ENCODE measurements around the gene MRPL2. TPM values are rescaled to one million over a fixed set of nuclear protein-coding genes. Genes with fewer than 3 reads are reported as not detected.

Gene MRPL2
- total RNA-seq, 2 donors from 2014 or later, result 62.5 to 75.0 TPM

DNA sequence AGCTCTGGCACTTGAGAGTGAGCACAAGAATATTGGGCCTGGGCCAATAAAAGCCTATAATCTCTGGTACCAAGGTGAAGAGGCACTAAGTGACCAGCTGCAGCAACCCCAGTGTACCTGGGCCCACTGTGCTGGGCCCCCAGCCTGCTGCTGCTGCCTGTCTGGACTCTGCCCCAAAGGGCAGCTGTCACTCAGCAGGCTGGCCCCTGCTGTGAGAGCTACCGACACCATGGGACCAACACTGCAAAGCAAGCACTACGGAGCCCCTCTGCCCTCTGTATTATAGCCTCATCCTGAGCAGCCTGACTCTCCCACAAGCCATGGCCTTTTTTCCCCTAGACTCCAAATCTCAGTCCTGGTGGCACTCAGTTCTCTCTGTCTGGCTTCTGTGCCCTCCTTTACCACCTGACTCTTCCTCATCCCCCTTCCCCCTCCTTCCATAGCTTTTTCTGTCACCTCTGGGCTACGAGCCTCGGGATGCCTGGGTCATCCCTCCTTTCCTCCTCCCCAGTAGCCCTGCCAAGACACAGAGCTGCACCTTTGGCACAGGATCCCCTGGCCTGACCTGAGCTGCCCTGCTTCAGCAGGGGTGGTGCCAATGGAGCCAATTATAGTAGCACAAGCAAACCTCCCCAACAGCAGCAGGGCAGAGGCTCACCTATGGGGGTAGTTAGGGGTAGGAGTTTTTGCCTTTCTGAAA is 23.6 kb downstream of the MRPL2 start:
- no peak for ATAC-seq
- intact Hi-C loops (cut with DNase I, micrococcal nuclease), result no loop called here
- DNase-seq, result no peak

GRCh38 chr6:43034190-43034525 is 25.1 kb downstream of the MRPL2 start:
- intact Hi-C loops (cut with DNase I, micrococcal nuclease), result no loop called here
- DNase-seq (no peak), ATAC-seq (no peak)

DNA sequence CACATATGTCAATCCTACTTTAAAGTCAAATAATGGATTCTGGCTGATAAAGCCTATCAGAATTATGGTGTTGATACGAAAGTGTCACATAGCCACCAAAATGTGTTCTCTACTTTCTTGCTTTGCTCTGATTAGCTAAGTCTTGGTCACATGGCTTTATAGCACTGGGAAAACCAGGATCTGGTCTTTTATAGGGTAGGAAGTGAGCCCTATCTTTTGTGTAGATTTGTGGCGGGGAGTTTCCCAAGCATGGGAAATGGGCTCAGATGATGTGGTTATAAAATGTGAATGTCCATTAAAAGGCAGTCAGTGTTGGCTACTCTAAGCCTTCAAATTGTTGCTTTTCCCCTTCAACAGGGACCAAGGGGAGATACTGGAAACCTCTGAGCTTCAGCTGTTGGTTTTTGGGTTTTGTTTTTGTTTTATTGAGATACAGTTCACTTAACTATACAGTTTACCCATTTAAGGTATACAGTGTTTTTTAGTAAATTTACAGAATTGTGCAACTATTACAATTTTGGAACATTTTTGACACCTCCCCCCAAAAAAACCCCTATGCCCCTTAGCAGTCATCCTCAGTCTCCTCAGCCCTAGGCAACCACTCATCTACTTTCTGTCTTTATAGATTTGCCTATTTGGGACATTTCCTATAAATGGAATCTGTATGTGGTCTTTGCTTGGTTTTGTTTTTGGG is 25.6 kb downstream of the MRPL2 start:
- intact Hi-C loops (cut with DNase I, micrococcal nuclease), result no loop called here
- no peak for ATAC-seq
- DNase-seq, result no peak

- intact Hi-C loops (cut with DNase I, micrococcal nuclease), result no loop called here
- no peak for DNase-seq
- ATAC-seq, result no peak
These were observed 26.9 kb downstream of the MRPL2 start for GRCh38 chr6:43032326-43032725.

DNA sequence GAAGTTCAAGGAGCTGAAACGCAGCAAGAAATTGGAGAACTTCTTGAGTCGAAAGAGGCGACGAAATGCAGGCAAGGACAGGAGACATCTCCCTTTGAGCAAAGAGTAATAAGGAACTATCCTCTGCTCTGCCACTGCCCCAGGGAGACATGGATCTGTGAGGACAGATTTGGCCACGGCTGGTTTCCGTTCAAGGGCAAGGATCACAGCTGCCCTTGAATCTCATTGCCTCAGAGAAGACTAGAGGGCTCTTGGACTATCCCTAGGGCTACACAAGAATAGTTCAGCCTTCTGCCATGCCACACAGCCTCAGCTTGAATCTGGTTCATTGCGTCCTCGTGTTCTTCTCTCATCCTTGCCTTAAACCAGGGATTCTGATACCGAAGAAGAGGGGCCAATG is 30.1 kb downstream of the MRPL2 start:
- ATAC-seq, result no peak
- intact Hi-C loops (cut with DNase I, micrococcal nuclease), result no loop called here
- DNase-seq, result no peak

- ATAC-seq, result no peak
- intact Hi-C loops (cut with DNase I, micrococcal nuclease), result no loop called here
- no peak for DNase-seq
These were observed 32.9 kb downstream of the MRPL2 start for GRCh38 chr6:43026365-43026764.

DNA sequence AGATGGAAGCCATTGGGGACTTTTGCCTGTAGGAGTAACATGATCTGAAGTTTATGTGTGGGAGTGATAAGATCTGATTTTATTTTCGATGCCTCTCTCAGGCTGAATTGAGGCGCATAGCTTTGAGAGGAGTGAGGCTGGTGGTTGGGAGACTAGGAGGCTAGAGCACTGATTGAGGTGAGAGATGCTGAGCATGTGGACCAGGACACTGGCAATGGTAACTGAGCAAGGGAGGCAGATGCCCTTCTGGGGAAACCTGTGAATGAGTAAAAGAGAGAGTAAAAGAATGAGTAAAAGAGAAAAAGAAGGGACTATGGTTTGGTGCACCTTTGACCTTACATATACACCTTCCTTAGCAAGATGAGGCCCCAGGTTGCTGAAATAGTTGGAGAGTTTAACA is 34.8 kb downstream of the MRPL2 start:
- intact Hi-C loops (cut with DNase I, micrococcal nuclease), result no loop called here
- no peak for ATAC-seq
- DNase-seq, result no peak

DNA sequence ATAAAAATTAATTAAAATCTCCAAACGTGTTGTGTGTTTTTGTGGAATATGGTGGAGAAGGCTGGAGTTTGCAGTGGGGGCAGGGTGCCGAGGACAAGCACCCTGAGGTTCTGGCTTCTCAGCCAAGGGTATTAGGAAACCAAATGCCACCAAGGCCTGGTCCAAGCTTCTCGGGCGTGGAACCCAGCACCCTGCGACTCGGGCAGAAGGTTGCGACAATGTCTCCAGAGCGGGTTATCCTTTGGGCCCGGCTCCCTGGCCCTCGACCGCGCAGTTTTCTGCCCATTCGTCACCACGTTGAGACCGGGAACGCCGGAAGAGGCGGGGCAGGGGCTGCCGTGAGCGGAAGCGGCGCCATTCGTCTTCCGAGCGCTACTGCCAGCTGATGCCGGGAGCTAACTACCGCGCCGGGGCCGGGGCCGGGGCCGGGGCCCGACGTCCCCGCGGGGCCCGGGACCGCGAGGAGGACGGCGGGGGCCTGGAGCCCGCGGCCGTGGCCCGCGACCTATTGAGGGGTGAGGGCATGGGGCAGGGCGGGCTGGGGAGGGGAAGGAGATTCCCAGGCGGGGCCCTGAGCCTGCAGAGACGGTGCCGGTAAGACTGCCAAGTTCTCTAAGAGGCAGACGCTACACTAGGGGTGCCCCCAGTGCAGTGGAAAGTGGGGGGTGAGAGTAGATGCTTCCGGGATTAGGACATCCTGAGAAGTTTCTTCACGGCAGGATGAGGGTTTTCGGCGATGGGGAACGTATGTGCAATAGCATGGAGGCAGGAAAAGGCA is 37.8 kb downstream of the MRPL2 start, which contains the start of gene RRP36:
TSS of gene RRP36 (plus strand) at position 354 of the 778 bp plus-strand sequence. CDS start at position 386, 32 bp downstream.
- intact Hi-C loops (cut with DNase I, micrococcal nuclease), result no loop called here
- ATAC-seq, result peak; percentile 95
- peak; percentile 73 to 85 for DNase-seq

DNA sequence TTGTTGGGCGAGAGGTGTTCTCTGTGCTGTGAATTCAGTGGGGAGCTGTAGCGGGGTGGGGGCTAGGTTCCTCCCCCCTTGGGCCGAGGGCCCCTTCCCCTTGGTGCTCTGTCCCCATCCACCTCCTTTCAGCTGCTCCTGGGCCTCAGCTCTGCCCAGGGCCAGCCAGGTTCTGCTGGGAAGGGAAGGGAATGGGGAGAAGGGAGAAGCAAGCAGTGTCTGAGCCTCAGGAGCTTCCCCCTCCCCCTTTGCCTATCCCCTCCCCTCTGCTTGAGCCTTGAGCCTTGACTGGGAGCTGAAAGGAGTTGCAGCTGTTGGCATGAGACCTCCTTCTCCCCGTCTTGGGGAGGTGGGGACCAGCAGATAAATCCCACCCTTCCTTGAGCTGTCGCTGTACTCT is 38.4 kb downstream of the MRPL2 start:
- intact Hi-C loops (cut with DNase I, micrococcal nuclease), result no loop called here
- DNase-seq (no peak), ATAC-seq (no peak)

DNA sequence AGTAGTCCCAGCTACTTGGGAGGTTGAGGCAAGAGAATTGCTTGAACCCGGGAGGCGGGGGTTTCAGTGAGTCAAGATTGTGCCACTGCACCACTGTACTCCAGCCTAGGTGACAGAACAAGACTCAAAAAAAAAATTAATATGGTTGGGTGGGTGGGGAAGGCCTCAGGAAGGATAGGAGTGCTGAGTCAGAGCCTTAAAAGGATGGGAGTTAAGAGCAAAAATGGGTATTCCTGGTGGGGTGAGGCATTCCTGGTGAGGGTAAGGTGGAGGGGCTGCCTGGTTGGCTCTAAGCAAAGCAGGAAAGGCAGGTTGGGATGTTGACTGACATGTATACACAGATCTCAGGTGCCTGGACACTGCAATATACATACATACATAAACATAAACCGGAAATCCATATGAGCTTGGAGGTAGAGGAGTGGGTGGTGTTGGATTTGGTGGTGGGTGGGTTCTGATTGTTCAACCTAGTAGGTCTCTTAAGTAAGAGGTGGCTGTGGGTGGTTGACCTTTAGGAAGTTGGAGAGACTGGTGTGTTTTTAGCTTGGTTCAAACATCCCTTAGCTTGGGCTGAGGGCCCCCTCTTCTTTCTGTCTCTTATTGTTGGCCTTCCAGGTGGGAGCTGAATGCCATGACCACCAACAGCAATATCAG is 39.1 kb downstream of the MRPL2 start:
- intact Hi-C loops (cut with DNase I, micrococcal nuclease), result no loop called here
- DNase-seq (no peak), ATAC-seq (no peak)

DNA sequence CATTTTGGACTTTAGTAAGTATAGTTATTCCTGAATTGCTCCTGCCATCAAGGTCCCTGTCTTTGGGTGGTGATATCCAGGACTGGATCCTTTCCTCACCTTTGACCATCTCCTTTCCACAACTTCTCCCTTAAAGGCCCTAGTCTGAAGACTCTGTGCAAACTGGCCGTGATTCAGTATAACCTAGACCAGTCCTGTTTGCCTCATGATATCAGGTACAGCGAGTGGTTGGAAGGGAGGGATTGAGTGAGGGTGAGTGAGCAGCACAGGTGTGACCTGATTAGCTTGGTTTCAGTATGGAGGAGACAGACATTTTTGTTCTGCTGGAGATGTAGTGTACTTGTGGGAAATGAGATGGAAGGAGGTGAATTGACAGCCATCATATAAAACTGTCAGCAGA is 40.1 kb downstream of the MRPL2 start:
- no peak for ATAC-seq
- intact Hi-C loops (cut with DNase I, micrococcal nuclease), result no loop called here
- no peak for DNase-seq

- intact Hi-C loops (cut with DNase I, micrococcal nuclease), result no loop called here
- ATAC-seq (no peak), DNase-seq (no peak)
These were observed 42.3 kb downstream of the MRPL2 start for GRCh38 chr6:43016943-43017334.

DNA sequence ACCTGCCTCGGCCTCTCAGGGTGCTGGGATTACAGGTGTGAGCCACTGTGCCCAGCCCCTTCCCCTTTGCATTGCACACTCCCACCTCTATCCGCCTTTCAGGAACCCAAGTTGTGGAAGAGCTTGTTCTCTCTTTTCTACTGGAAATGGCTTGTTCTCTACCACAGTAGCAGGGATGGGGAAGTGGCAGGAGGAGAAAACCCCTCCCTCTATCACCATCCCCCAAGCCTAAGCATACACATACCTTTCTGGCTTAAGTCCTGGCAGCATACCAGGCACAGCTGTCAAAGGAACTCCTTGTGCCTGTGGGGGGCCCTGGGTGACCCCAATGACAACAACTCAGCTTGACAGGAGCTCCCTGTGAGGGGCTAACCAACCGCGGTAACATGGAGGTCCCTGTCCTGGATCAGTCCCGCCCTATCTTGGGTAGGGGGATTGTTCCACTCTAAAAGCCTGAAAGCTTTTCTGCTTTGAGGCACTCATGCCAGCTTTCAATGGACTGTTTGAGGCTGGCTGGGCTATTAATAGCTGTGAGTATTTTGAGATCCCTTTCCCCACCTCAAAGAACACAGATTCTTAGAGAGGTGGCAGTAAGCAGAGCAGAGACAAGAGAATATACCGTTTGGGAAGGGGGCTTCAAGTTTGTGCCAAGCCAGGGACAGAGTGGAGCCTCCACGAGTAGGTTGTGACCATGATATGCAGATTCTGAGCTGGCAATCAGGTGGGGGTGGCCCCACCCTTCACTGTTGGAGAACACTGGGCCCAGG is 42.9 kb downstream of the MRPL2 start:
- intact Hi-C loops (cut with DNase I, micrococcal nuclease), result no loop called here
- no peak for ATAC-seq
- no peak for DNase-seq

DNA sequence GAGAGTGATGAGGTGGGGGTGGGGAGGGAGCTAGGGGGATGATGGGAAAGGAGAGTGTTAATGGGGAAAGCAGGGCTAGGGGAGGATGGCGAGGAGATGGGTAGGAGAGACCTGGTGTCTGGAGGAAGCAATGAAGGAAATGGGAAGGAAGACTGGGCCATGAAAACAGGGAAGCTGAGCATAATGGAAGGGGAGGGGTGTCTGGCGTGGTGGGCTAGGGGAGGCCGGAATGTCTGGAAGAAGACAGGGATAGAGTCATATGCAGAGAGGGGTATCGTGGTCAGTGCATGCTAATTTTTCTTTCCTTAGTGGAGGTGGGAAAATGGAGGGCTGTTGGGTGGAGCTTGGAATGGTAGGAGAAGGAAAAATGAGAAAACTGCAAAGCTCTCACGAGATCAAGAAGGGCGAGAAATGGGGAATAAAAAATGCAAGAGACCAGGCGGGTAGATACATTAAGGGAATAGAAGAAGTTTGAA is 44.8 kb downstream of the MRPL2 start:
- intact Hi-C loops (cut with DNase I, micrococcal nuclease), result no loop called here
- ATAC-seq (no peak), DNase-seq (no peak)

DNA sequence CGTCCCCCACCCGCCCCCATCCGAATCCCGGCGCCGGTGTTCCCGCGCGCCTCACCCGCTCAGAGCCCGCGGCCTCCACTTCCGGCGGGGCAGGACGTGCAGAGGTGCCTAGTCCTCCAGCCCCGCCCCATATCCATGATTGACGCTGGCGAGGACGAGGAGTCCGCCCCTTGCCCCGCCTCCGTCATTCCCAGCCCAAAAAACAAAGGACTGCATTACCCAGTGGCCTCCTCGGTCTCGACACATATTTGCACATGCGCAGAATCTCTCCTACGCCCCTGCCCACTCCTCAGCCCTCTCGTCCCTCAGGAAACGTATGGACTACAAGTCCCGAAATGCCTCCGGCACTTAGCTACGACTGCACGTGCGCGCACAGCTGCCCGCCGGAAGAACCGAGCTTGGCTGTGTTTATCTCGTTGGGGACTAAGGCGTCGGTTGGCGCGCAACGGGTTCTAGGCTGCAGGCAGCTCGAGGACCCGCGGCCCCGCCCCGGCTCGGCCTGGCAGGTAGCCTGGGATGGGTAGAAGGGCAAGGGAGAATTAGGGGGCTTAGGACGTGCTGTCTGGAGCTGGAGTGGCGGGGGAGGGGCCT is 45.3 kb downstream of the MRPL2 start, which contains the start of the genes KLHDC3 and MEA1:
TSS of gene KLHDC3 (plus strand) at position 407 of the 591 bp plus-strand sequence. CDS start 2,944 bp downstream, outside the sequence.
TSS of gene MEA1 (minus strand) at position 104 of the 591 bp plus-strand sequence. CDS start 133 bp downstream, outside the sequence.
- intact Hi-C loops (cut with DNase I, micrococcal nuclease), result no loop called here
- DNase-seq (peak; percentile 99 to 100), ATAC-seq (peak; percentile 97)

GRCh38 chr6:43013097-43013842 is 46.0 kb downstream of the MRPL2 start:
- DNase-seq, result no peak
- intact Hi-C loops (cut with DNase I, micrococcal nuclease), result no loop called here
- ATAC-seq, result peak; percentile 1

DNA sequence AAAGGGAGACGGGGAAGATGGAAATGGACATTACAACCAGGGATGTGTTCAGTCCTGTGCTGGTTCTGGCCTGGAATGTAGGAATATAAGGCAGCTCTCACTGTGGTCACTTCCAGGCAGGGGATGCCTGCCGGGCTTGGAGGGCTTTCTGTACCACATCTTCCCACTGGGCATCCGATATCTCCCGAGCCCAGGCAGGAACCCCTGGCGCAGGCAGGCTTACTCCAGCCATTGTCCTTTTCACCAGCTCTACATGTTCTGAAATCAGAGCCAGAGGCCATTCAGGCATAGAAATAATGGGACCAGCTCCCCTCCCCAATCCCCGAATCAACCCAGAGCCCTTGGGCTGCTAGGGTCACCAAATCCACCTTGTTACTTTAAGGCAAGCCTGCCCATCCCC is 46.9 kb downstream of the MRPL2 start:
- DNase-seq, result no peak
- intact Hi-C loops (cut with DNase I, micrococcal nuclease), result no loop called here
- ATAC-seq, result no peak

Data from left colon (tissue), 2 donors.